ENCODE measurements around the gene MUC6.

Gene MUC6, protein sequence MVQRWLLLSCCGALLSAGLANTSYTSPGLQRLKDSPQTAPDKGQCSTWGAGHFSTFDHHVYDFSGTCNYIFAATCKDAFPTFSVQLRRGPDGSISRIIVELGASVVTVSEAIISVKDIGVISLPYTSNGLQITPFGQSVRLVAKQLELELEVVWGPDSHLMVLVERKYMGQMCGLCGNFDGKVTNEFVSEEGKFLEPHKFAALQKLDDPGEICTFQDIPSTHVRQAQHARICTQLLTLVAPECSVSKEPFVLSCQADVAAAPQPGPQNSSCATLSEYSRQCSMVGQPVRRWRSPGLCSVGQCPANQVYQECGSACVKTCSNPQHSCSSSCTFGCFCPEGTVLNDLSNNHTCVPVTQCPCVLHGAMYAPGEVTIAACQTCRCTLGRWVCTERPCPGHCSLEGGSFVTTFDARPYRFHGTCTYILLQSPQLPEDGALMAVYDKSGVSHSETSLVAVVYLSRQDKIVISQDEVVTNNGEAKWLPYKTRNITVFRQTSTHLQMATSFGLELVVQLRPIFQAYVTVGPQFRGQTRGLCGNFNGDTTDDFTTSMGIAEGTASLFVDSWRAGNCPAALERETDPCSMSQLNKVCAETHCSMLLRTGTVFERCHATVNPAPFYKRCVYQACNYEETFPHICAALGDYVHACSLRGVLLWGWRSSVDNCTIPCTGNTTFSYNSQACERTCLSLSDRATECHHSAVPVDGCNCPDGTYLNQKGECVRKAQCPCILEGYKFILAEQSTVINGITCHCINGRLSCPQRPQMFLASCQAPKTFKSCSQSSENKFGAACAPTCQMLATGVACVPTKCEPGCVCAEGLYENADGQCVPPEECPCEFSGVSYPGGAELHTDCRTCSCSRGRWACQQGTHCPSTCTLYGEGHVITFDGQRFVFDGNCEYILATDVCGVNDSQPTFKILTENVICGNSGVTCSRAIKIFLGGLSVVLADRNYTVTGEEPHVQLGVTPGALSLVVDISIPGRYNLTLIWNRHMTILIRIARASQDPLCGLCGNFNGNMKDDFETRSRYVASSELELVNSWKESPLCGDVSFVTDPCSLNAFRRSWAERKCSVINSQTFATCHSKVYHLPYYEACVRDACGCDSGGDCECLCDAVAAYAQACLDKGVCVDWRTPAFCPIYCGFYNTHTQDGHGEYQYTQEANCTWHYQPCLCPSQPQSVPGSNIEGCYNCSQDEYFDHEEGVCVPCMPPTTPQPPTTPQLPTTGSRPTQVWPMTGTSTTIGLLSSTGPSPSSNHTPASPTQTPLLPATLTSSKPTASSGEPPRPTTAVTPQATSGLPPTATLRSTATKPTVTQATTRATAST (N-terminal part only)
- 0 reads per million in 3 experiments for total RNA-seq

DNA sequence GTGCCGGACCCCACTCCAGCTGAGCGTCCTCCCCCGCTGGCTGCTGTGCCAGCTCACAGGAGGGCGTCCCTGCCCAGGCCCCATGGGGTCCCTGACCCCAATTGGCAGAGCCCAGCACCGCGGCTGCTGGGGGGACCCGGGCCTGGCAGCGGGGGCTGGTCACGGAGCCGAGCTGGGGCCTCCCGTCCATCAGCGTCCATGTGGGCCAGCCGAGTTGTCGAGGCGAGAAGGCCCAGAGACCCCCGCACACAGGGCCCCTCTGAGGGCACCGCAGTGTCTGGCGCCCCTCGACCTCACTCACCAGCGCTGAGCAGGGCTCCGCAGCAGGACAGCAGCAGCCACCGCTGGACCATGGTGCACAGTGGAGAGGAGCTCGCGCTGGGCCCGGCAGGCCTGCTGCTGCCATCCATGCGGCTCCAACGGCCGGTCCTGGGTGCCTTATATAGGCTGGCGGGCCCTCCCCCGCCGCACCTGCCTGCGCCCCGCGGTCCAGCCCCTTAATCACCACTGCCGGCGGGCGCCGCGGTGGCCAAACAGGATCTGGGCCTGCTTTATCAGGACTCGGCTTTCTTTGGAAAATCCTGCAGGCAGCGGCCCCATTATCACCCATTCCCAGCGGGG, at the start of gene MUC6:
Gene MUC6, minus strand, starts transcription at position 416 of the 621 bp plus-strand sequence. Its CDS starts 63 bp downstream, at position 353.
- no peak for DNase-seq

DNA sequence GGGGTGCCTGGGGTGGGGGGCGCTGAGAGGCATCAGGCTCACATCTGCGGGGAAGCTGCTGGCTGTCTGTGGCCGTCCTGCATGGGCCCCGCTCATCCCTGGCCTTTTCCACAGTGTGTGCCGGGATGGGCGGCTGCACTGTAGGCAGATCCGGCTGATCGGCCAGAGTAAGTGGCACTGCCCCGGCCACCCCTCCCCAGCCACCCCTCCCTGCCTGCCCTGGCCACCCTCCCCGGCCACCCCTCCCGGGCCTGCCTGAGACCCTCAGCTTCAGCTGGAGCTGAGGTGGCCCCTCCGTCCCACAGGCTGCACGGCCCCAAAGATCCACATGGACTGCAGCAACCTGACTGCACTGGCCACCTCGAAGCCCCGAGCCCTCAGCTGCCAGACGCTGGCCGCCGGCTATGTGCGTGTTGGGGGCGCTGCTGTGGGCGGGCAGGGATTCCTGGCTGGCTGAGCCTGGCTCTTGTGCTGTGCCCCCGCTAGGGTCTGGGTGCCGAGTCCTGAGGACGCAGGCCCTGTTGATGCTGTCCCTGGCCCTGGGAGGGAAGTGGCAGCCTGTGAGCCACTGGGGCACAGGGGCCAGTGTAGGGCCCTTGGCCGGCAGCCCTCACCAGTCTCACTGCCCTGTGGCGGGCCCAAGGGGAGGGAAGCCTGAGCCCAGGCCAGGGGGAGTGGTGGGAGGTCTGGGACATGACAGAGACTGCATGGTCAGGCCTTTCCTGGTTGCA, 49.1 kb upstream of the MUC6 start:
- no peak for DNase-seq

DNA sequence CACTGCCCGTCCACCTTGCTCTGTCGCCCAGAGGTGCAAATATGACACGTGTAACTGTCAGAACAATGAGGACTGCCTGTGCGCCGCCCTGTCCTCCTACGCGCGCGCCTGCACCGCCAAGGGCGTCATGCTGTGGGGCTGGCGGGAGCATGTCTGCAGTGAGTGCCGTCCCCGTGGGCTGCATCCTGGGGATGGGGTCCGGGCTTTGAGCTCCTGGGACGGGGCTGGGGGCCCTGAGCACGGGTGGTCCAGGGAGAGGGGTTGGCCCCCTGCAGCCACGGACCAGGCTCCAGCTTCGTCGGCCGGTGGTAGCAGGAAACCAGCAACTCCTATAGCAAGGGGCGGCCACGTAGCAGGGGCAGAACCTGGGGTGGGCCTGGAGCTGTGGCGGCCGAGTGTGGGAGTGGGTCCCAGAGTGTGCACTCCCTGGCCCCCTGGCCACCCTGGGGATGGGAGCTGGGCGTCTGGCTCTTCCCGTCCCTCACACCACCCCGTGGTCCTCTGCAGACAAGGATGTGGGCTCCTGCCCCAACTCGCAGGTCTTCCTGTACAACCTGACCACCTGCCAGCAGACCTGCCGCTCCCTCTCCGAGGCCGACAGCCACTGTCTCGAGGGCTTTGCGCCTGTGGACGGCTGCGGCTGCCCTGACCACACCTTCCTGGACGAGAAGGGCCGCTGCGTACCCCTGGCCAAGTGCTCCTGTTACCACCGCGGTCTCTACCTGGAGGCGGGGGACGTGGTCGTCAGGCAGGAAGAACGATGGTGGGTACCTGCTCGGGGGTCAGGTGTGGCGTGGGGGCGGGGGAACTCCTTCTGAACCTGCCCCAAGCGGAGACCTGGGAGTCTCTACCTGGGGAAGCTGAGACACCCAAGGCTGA, 48.3 kb upstream of the MUC6 start:
- DNase-seq: no peak

DNA sequence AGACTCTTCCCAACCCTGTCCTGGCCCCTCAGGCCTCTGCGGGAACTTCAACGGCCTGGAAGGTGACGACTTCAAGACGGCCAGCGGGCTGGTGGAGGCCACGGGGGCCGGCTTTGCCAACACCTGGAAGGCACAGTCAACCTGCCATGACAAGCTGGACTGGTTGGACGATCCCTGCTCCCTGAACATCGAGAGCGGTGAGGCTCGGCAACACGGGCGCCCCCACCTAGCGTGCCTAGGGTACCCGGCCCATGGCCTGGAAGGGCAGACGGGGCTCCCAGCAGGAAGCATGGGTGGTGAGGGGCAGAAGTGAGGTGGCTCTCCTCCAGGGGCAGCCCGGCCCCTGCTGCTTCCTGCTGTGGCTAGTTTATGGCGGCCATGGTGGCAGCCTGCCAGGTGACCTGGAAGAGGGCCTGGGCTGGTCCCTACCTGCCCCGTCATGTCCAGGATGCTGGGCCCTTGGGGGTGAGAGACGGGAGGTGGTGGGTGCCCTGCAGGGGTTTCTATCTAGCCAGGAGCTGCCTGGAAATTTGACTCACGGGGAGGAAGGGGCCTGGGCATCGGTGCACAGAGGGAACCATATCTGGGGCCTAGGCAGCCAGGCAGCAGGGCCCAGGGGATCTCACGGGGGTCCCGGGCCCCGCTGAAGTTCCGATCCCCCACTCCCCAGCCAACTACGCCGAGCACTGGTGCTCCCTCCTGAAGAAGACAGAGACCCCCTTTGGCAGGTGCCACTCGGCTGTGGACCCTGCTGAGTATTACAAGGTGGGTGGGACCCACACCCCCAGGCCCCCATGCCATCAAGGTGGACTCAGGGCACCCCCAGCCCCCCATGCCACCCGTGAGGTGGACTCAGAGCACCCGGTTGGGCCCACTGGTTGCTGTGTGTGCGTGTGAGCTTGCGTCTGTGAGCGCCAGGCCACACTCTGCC, 47.4 kb upstream of the MUC6 start:
- no peak for DNase-seq

DNA sequence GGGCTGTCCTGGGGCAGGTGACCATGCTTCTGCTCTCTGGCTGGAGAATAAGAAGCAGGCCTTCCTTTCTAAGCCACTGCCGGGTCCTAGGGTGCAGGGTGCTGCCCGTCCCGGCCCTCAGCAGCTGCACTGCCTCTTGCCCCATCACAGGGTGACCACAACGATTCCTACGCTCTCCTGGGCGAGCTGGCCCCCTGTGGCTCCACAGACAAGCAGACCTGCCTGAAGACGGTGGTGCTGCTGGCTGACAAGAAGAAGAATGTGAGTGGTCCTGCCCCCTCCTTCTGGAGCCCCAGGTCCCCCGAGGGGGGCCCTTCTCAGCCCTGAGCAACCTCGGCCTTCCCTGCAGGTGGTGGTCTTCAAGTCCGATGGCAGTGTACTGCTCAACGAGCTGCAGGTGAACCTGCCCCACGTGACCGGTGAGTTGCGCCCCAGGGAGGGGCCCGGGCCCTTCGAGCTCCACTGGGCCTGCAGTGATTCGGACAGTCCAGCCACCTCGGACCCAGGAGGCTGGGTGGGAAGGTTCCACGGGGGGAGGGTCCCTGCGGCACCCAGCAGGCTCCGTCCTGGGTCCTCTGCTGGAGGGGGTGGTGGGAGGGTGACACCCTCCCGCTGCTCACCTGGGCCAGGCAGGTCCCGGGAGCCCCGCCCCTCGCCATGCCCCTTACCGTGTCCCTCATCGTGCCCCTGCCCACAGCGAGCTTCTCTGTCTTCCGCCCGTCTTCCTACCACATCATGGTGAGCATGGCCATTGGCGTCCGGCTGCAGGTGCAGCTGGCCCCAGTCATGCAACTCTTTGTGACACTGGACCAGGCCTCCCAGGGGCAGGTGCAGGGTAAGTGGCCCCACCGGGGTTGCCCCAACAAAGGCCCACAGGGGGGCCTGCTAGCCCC, 46.5 kb upstream of the MUC6 start:
- DNase-seq: no peak

DNA sequence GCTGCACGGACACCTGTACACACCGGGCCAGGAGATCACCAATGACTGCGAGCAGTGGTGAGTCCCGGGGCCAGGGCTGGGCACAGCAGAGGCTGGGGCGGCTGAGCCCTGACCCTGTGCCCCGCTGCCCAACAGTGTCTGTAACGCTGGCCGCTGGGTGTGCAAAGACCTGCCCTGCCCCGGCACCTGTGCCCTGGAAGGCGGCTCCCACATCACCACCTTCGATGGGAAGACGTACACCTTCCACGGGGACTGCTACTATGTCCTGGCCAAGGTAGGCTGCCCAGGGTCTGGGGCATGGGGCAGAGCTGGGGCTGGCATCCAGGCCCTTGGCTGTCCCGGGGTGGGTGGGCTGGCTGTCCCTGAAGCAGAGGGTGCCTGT, 45.8 kb upstream of the MUC6 start:
- DNase-seq: no peak

DNA sequence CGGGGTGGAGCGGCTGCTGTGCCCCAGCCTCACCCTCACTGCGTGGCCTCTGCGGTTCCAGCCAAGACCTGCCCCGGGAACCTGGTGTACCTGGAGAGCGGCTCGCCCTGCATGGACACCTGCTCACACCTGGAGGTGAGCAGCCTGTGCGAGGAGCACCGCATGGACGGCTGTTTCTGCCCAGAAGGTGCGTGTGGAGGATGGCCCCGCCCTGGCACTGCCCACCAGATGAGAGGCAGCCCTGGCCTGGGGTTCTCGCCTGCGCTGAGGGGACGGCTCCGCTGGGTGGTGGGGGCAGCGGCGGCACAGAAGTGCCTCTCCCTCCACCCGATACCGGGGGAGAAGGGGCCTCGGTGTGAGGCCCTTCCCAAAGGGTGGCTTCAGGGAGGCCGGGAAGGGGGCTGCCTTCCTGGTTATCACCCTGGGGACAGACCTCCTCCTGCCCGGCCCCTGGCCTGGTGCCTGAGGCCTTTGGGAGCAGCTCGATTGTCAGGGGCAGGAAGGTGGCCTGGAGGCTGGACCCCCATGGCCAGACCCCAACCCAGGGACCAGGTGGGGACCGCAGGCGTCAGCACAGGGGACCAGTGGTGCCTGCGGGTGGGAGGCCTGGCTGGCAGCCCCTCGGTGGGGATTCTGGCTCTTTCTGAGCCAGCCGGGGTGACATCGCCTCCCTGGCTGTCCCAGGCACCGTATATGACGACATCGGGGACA, 45.2 kb upstream of the MUC6 start:
- no peak for DNase-seq

DNA sequence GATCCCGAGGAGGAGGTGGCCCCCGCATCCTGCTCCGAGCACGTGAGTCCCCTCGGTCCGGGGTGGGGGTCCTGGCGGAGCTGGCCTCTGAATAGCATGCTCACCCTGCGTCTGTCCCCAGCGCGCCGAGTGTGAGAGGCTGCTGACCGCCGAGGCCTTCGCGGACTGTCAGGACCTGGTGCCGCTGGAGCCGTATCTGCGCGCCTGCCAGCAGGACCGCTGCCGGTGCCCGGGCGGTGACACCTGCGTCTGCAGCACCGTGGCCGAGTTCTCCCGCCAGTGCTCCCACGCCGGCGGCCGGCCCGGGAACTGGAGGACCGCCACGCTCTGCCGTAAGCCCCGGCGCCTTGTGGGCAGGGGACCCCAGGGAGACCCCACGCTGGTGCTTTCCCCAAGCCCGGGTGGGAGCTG, 41.7 kb upstream of the MUC6 start:
- no peak for DNase-seq

DNA sequence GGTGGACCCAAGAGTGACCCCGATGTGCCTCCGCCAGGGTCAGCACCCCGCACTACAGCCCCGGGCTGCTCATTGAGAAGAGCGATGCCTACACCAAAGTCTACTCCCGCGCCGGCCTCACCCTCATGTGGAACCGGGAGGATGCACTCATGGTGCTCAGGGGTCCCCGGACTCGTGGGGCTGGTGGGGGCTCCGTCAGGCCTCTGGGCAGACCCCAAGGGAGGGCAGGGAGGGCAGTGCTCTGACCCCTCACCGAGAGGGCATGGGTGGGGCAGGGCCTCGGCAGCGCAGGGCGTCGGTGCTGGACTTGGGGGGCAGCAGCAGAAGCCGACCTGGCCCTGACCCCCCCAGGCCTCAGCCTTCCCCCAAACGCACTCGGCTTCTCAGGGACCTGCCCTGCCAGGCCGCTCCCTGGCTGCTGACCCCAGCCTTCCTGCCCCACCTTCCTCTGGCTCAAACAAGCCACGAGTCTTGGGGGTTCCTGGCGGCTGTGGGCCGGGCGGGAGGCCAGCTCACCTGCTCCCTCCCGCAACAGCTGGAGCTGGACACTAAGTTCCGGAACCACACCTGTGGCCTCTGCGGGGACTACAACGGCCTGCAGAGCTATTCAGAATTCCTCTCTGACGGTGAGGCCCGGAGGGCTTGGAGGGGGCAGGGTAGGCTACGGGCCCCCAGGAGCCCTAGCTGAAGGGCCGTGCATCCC, 41.0 kb upstream of the MUC6 start:
- DNase-seq: no peak

DNA sequence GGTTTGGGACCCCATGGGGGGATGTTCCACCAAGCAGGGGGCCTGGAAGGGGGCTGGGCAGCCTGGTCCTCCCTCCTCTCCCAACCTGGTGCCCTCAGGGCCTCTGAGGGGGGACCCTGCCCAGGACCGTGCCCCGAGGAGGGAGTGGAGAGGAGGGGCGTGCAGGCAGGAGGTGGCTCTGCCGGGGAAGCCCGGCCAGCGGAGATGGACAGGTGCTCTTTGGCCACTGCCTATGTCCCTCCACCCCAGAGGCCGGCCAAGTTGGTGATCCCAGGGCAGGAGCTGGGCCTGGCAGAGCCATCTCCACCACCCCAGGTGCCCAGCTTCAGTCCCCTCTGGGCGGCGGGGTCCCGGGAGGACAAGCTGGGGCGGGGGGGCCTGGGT, 40.5 kb upstream of the MUC6 start:
- DNase-seq: no peak

DNA sequence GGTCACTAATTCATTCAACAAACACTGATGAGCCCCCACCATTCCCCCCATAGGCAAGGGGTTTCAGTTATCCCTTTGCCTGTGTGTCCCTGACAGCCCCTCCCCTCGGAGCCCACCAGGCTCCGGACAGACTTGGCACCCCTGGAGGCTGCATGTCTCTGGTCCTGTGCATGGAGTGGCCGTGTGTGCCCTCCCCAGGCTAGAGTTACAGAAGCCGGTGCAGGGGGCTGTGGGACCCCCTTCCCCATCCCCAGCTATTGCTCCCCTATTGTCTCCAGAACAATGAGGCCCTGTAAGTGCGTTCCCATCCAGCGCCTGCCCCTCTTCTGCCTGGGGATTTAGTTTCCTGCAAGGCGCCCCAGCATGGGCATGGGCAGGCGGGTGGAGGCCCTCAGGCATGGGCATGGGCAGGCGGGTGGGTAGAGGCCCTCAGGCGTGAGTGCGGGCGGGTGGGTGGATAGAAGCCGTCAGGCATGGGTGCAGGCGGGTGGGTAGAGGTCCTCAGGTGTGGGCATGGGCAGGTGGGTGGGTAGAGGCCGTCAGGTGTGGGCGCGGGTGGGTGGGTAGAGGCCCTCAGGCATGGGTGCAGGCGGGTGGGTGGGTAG, 39.6 kb upstream of the MUC6 start:
- DNase-seq: no peak

DNA sequence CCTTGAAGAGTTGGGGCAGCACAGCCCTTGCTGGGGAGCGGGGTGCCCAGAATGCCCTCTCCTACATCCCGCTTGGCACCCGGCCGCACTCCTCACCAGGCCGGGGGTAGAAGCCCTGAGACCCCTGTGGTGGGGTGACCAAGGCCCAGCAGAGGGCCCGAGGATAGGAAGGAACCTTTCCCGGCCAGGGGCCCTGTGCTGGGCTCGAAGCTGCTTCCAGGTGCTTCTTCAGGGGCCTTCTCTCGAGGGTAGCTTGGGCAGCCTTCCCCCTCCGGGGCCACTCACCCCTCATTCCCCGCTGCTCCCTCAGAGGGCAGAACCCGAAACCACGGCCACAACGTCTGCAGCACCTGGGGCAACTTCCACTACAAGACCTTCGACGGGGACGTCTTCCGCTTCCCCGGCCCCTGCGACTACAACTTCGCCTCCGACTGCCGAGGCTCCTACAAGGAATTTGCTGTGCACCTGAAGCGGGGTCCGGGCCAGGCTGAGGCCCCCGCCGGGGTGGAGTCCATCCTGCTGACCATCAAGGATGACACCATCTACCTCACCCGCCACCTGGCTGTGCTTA, 38.9 kb upstream of the MUC6 start:
- DNase-seq: no peak

DNA sequence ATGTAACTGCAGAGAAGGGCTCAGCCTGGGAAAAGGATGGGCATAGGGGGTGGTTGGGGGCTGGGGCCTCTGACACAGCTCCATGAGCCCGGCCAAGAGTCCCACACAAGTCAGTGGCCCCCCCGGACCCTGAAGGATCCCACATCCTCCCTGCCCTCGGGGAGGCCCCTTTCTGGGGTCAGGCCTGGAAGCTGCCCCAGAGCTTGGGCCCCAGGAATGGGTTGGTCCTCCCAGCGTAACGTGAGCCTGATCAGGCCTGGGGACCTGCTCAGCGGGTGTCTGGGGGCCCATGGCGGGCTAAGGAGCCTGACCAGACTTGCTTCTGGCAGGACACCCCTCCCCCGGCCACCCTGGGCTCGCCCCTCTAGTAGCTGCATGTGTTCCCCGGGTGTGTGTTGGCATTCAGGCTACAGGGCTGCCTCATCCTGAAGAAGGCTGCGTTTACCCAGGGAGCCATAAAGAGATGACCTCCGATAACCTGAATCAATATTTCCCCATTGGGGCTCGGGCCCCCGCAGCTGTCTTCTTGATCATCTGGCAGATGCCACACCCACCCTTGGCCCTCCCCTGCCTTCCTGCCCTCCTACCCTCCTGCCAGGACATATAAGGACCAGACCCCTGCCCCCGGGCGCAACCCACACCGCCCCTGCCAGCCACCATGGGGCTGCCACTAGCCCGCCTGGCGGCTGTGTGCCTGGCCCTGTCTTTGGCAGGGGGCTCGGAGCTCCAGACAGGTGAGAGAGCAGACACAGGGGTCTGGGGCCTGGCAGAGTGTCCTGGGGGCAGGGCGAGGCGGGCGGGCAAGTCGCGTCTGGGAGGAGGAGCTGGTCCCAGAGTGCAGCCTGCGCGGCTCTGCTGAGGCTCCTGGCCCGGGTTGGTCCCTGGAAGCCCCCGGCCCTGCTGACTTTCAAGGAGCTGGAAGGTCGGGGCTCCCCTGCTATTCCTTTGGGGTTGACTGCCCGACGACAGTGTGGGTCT, 38.0 kb upstream of the MUC6 start, which contains the start of gene MUC2:
Gene MUC2, plus strand, starts transcription at position 631 of the 978 bp plus-strand sequence.
- DNase-seq: no peak

DNA sequence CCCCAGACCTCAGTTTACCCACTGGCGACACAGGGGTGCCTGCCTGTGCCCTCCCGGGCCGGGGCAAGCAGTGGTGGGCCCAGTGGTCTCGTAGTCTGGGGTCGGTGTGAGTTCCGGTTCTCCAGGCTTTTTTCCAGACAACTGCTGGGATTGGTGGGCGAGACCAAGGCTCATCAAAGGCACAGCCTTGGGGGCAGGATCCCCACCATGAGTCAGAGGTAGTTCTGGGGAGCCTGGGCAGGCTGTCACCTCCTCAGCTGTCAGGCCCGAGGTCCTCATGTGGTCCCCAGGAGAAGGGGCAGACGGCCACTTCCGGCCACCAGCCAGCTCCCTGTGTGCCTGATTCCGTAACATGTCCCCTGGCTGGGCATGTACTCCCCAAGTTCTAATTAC, 37.3 kb upstream of the MUC6 start:
- no peak for DNase-seq

DNA sequence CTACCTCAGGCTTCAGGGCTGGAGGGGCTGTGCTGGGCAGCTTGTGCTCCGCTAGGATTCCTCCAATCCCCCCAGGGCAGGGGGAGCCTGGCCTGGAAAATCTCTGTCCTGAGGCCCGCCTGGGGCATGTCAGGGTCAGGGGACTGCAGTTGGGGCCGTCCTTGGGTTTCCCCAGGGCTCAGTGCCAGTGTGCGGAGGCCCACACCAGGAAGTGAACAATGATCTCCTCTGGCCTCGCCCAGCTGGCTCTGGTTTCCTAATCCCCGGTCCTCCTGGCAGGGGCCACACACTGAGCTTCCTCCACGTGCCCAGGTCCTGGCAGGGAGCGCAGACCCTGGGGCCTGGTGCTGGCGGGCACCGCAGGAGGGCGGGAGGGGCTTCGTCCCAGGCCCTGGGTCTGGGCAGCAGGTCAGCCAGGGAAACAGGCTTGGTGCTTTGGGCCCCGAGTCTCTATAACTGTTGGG, 36.8 kb upstream of the MUC6 start:
- DNase-seq: no peak
